ENCODE results near the gene PDILT. TPM values are rescaled to one million over a fixed set of nuclear protein-coding genes. Genes with fewer than 3 reads are reported as not detected.
A peak's percentile ranks its signal among the peaks of the same experiment; 100 is the strongest.

Gene PDILT
- total and polyA plus RNA-seq, 9 of the 15 experiments (the other 6 are each of a cell fraction or from before 2014, with no cell fraction given), result not detected

DNA sequence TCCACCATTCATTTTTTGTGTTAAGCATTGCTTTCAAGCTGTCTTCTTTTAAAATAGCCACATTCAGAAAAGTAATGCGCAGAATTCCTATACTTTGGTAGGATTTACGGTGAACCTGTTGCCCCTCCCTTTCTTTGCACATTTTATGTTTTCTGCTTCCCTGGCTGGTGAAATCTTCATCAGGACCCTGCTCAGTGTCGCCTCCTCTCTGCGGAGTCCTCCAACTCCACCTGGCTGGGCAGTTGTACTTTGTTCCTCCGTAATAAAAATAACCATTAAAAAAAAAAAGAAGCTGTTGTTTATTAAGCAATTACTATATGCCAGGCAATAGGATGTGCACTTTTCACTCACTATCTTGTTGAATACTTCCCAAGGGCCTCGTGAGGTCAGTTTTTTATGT lies 54.9 kb downstream of the PDILT start:
- Histone ChIP-seq H3K79me2 (ENCODE audit: control insufficient read depth, insufficient read depth, low read length) (no peaks in the 10 kb centered on the region), H4K20me1 (replicated peaks; ENCODE audit: control insufficient read depth, insufficient read depth, low read length) (0 out of 2 replicates have a peak, but pooled peaks cover 6% of the 10 kb centered on the region), H3K36me3 (ENCODE audit: control insufficient read depth, insufficient read depth, low read length) (no peaks in the 10 kb centered on the region), H3K9ac (ENCODE audit: insufficient read depth in 1 of 2, low read depth in 2 of 2, low read length in 2 of 2) (no peak overlapping the region), H3K9me3 (replicated peaks; ENCODE audit: control insufficient read depth, insufficient read depth, low read depth, low read length) (no peaks in the 10 kb centered on the region), H3K4me3 (no peak overlapping the region), H3K4me1 (replicated peaks in 1 of 2; ENCODE audit: control insufficient read depth in 2 of 2, insufficient read depth in 2 of 2, low read length in 2 of 2) (peaks cover 0 to 8% of the 10 kb centered on the region in 2 experiments; a peak in 1 of 5 replicates), H3K4me2 (ENCODE audit: insufficient read depth, low read length) (no peak overlapping the region), H3K27me3 (ENCODE audit: control insufficient read depth in 2 of 2, insufficient read depth in 2 of 2, low read length in 2 of 2) (peaks cover 2 to 19% of the 10 kb centered on the region in 2 experiments; a peak in 3 of 5 replicates), H2AFZ (ENCODE audit: low read depth, low read length) (no peak overlapping the region), H3K9me1 (ENCODE audit: control insufficient read depth, insufficient read depth, low read length) (no peaks in the 10 kb centered on the region), H3K27ac (ENCODE audit: extremely low read depth, low read depth, low read length) (no peak overlapping the region)
- no TSS peak for BruUV-seq (replicated peaks)
- TF ChIP-seq THRAP3 (IDR thresholded peaks at IDR 0.05; ENCODE audit: borderline replicate concordance) (no peak), BDP1 (IDR thresholded peaks at IDR 0.05; ENCODE audit: insufficient read depth, insufficient read length) (no peak), MAFF (IDR thresholded peaks at IDR 0.05; ENCODE audit: low read length) (no peak), ZNF764 (CRISPR knock-in tag; IDR thresholded peaks at IDR 0.05; ENCODE audit: low read depth) (no peak)
- TF ChIP-seq, protein P1, sequence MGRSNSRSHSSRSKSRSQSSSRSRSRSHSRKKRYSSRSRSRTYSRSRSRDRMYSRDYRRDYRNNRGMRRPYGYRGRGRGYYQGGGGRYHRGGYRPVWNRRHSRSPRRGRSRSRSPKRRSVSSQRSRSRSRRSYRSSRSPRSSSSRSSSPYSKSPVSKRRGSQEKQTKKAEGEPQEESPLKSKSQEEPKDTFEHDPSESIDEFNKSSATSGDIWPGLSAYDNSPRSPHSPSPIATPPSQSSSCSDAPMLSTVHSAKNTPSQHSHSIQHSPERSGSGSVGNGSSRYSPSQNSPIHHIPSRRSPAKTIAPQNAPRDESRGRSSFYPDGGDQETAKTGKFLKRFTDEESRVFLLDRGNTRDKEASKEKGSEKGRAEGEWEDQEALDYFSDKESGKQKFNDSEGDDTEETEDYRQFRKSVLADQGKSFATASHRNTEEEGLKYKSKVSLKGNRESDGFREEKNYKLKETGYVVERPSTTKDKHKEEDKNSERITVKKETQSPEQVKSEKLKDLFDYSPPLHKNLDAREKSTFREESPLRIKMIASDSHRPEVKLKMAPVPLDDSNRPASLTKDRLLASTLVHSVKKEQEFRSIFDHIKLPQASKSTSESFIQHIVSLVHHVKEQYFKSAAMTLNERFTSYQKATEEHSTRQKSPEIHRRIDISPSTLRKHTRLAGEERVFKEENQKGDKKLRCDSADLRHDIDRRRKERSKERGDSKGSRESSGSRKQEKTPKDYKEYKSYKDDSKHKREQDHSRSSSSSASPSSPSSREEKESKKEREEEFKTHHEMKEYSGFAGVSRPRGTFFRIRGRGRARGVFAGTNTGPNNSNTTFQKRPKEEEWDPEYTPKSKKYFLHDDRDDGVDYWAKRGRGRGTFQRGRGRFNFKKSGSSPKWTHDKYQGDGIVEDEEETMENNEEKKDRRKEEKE (IDR thresholded peaks at IDR 0.05; ENCODE audit: borderline replicate concordance in 1 of 2, control insufficient read depth in 1 of 2, low read depth in 2 of 2, low read length in 1 of 2), result no peak
- TF ChIP-seq, protein P2, sequence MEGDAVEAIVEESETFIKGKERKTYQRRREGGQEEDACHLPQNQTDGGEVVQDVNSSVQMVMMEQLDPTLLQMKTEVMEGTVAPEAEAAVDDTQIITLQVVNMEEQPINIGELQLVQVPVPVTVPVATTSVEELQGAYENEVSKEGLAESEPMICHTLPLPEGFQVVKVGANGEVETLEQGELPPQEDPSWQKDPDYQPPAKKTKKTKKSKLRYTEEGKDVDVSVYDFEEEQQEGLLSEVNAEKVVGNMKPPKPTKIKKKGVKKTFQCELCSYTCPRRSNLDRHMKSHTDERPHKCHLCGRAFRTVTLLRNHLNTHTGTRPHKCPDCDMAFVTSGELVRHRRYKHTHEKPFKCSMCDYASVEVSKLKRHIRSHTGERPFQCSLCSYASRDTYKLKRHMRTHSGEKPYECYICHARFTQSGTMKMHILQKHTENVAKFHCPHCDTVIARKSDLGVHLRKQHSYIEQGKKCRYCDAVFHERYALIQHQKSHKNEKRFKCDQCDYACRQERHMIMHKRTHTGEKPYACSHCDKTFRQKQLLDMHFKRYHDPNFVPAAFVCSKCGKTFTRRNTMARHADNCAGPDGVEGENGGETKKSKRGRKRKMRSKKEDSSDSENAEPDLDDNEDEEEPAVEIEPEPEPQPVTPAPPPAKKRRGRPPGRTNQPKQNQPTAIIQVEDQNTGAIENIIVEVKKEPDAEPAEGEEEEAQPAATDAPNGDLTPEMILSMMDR (IDR thresholded peaks at IDR 0.05 in 2 of 3, conservative IDR thresholded peaks at IDR 0.05 in 1 of 3; ENCODE audit: insufficient read depth in 2 of 3, low read depth in 1 of 3, low read length in 3 of 3), result peak; percentile 40 to 47 (median 45); a peak in 5 of 6 replicates
- TF ChIP-seq, protein P3, sequence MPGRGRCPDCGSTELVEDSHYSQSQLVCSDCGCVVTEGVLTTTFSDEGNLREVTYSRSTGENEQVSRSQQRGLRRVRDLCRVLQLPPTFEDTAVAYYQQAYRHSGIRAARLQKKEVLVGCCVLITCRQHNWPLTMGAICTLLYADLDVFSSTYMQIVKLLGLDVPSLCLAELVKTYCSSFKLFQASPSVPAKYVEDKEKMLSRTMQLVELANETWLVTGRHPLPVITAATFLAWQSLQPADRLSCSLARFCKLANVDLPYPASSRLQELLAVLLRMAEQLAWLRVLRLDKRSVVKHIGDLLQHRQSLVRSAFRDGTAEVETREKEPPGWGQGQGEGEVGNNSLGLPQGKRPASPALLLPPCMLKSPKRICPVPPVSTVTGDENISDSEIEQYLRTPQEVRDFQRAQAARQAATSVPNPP (IDR thresholded peaks at IDR 0.05; ENCODE audit: borderline replicate concordance, insufficient read depth, insufficient read length), result no peak
- TF ChIP-seq, protein P4, sequence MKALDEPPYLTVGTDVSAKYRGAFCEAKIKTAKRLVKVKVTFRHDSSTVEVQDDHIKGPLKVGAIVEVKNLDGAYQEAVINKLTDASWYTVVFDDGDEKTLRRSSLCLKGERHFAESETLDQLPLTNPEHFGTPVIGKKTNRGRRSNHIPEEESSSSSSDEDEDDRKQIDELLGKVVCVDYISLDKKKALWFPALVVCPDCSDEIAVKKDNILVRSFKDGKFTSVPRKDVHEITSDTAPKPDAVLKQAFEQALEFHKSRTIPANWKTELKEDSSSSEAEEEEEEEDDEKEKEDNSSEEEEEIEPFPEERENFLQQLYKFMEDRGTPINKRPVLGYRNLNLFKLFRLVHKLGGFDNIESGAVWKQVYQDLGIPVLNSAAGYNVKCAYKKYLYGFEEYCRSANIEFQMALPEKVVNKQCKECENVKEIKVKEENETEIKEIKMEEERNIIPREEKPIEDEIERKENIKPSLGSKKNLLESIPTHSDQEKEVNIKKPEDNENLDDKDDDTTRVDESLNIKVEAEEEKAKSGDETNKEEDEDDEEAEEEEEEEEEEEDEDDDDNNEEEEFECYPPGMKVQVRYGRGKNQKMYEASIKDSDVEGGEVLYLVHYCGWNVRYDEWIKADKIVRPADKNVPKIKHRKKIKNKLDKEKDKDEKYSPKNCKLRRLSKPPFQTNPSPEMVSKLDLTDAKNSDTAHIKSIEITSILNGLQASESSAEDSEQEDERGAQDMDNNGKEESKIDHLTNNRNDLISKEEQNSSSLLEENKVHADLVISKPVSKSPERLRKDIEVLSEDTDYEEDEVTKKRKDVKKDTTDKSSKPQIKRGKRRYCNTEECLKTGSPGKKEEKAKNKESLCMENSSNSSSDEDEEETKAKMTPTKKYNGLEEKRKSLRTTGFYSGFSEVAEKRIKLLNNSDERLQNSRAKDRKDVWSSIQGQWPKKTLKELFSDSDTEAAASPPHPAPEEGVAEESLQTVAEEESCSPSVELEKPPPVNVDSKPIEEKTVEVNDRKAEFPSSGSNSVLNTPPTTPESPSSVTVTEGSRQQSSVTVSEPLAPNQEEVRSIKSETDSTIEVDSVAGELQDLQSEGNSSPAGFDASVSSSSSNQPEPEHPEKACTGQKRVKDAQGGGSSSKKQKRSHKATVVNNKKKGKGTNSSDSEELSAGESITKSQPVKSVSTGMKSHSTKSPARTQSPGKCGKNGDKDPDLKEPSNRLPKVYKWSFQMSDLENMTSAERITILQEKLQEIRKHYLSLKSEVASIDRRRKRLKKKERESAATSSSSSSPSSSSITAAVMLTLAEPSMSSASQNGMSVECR (CRISPR knock-in tag; IDR thresholded peaks at IDR 0.05), result no peak
- 7% methylated on average over 6 of the region's 6 CpGs for WGBS (ENCODE audit: insufficient coverage, low coverage, missing lambda C conversion rate)
- ChIA-PET CTCF (ENCODE audit: low intra/inter-chr PET ratio) (no interaction called here), POLR2A (no interaction called here)
- peak; percentile 5 to 28 (median 16) for DNase-seq (ENCODE audit: extremely low read depth in 1 of 4, low spot score in 3 of 4)
- intact Hi-C loops (cut with micrococcal nuclease) (no loop called here), in situ Hi-C loops (cut with MboI) (no loop called here)
- FAIRE-seq, result no peak
- peak; percentile 41; the same call in 1 of the 3 replicates for ATAC-seq
